K562 (cell line): Measurements from ENCODE around the gene TSPAN18. TPM values are rescaled to one million over a fixed set of nuclear protein-coding genes. Genes with fewer than 3 reads are reported as not detected.

Experiments
- ARID1B ChIP-seq: fragments of 450-650 bp; IDR thresholded peaks from 2 replicates; pipeline ENCODE4 v1.6.1; 2016; ENCODE audit warnings: antibody characterized with exemption, mild to moderate bottlenecking, inconsistent platforms
- CXXC5 ChIP-seq: fragments of 250-450 bp; sonication (Bioruptor Pico); IDR thresholded peaks from 2 replicates; pipeline ENCODE4 v1.8.0; 2022; ENCODE audit warnings: inconsistent platforms, mild to moderate bottlenecking, moderate library complexity
- HNRNPL ChIP-seq: fragments of 200-400 bp; formaldehyde crosslinking; IDR thresholded peaks from 2 replicates; pipeline ENCODE4 v1.6.1; 2017; ENCODE audit warnings: low read depth, mild to moderate bottlenecking, low read length
- KLF6 ChIP-seq: fragments of 250-450 bp; sonication (Bioruptor Pico); IDR thresholded peaks from 2 replicates; pipeline ENCODE4 v1.4.0; 2020; ENCODE audit warnings: mild to moderate bottlenecking, moderate library complexity, borderline replicate concordance
- POLR3G ChIP-seq: IDR thresholded peaks from 2 replicates; pipeline ENCODE4 v1.6.1; 2011; ENCODE audit not compliant: insufficient read length, insufficient replicate concordance; ENCODE audit errors: extremely low read depth
- SIN3A ChIP-seq, 2 experiments: fragments of 150-350 bp in 1 of 2; IDR thresholded peaks; 2 replicates each; pipeline ENCODE4 v1.6.1; 2011 to 2016; ENCODE audit warnings: borderline replicate concordance in 2 of 2, low read depth in 2 of 2, low read length in 2 of 2, mild to moderate bottlenecking in 2 of 2, moderate library complexity in 2 of 2; ENCODE audit not compliant: control insufficient read depth in 1 of 2
- TEAD4 ChIP-seq, 2 experiments: sonication (generic) in 1 of 2; formaldehyde crosslinking in 1 of 2; IDR thresholded peaks; 2 replicates each; pipeline versions ENCODE4 v1.6.1 to v1.8.0; 2012 to 2022; ENCODE audit warnings: borderline replicate concordance in 1 of 2, inconsistent platforms in 1 of 2, low read length in 1 of 2, mild to moderate bottlenecking in 1 of 2, missing genetic modification reagents in 1 of 2
- ZNF143 ChIP-seq: sonication (generic); formaldehyde crosslinking; IDR thresholded peaks from 2 replicates; pipeline ENCODE4 v1.9.0; 2022; ENCODE audit warnings: mild to moderate bottlenecking, missing genetic modification reagents
- polyA plus RNA-seq, 8 experiments: library from polyadenylated mRNA; depleted of rRNA in 4 of 8; stranded (reverse) in 5 of 8; unstranded in 3 of 8; fragments of >200 nt; fragmentation: Nextera tagmentation in 2 of 8; fragmentation: Illumina TruSeq in 1 of 8; extraction: Ambion mirVana in 2 of 8; extraction: Trizol in 1 of 8; gene quantifications; 2 replicates each; pipeline versions ENCODE4 v1.2.1 to v1.2.3, GENCODE V29; 2011 to 2014; ENCODE audit warnings: inconsistent platforms in 1 of 8, missing spikeins in 1 of 8
- total RNA-seq, 7 experiments: library from RNA; depleted of rRNA in 6 of 7; stranded (reverse); fragments of >200 nt in 6 of 7; fragmentation: Illumina TruSeq in 2 of 7; extraction: Trizol in 2 of 7; gene quantifications; 2 replicates each; pipeline versions ENCODE4 v1.2.1 to v1.2.3, GENCODE V29; 2011 to 2021; ENCODE audit warnings: low replicate concordance in 1 of 7
- TF ChIP-seq, protein P1 (sequence below): fragments of 450-650 bp; IDR thresholded peaks from 2 replicates; pipeline ENCODE4 v1.6.1; 2016; ENCODE audit warnings: mild to moderate bottlenecking, moderate library complexity
- TF ChIP-seq, protein P2 (sequence below): fragments of 250-450 bp; sonication (Bioruptor Pico); IDR thresholded peaks from 2 replicates; pipeline ENCODE4 v1.6.1; 2021; ENCODE audit warnings: mild to moderate bottlenecking
- TF ChIP-seq, protein P3 (sequence below): fragments of 250-450 bp; sonication (Bioruptor Pico); IDR thresholded peaks from 2 replicates; pipeline ENCODE4 v1.8.0; 2022; ENCODE audit warnings: inconsistent platforms
- TF ChIP-seq, protein P4 (sequence below): sonication (generic); formaldehyde crosslinking; IDR thresholded peaks from 2 replicates; pipeline ENCODE4 v1.8.1; 2023; ENCODE audit warnings: mild to moderate bottlenecking, missing genetic modification reagents

The TSPAN18 gene
- total and polyA plus RNA-seq, 9 of the 15 experiments (the other 6 are each of a cell fraction or from before 2014, with no cell fraction given): 0.17 to 0.35 (median 0.22) TPM; not detected in 4

DNA sequence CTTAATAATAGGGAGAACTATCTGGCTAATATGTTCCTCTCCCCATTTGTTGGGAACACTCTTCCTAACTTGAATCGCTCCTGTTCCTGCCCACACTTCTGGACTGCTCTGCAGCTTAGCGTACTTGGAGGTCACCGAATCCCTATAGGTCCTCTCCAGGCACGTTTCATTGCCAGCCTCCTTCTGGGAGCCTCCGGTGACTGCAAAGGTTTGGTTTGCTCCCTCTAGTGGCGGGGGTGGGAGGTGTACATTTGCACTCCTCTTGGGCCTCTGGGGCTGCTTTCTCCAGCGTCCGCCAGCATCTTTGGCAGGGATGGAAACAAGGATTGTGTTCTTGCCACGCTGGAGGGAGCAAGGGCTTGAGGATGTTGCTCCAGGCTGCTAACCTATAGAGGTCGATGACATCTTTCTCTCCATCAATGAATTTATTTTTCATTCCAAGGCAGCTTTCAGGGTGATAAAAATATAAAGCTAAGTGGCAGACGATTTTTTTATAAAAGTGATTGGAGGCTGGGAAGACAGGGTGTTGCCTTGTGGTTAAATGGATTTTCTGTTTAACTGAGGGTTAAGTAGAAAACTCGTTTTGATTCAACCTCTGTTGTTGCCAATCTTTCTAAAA, 48.7 kb downstream of the TSPAN18 start (continued):
- TF ChIP-seq ZNF143 (CRISPR knock-in tag): no peak
- no peak for TF ChIP-seq ARID1B
- TF ChIP-seq, protein P1, sequence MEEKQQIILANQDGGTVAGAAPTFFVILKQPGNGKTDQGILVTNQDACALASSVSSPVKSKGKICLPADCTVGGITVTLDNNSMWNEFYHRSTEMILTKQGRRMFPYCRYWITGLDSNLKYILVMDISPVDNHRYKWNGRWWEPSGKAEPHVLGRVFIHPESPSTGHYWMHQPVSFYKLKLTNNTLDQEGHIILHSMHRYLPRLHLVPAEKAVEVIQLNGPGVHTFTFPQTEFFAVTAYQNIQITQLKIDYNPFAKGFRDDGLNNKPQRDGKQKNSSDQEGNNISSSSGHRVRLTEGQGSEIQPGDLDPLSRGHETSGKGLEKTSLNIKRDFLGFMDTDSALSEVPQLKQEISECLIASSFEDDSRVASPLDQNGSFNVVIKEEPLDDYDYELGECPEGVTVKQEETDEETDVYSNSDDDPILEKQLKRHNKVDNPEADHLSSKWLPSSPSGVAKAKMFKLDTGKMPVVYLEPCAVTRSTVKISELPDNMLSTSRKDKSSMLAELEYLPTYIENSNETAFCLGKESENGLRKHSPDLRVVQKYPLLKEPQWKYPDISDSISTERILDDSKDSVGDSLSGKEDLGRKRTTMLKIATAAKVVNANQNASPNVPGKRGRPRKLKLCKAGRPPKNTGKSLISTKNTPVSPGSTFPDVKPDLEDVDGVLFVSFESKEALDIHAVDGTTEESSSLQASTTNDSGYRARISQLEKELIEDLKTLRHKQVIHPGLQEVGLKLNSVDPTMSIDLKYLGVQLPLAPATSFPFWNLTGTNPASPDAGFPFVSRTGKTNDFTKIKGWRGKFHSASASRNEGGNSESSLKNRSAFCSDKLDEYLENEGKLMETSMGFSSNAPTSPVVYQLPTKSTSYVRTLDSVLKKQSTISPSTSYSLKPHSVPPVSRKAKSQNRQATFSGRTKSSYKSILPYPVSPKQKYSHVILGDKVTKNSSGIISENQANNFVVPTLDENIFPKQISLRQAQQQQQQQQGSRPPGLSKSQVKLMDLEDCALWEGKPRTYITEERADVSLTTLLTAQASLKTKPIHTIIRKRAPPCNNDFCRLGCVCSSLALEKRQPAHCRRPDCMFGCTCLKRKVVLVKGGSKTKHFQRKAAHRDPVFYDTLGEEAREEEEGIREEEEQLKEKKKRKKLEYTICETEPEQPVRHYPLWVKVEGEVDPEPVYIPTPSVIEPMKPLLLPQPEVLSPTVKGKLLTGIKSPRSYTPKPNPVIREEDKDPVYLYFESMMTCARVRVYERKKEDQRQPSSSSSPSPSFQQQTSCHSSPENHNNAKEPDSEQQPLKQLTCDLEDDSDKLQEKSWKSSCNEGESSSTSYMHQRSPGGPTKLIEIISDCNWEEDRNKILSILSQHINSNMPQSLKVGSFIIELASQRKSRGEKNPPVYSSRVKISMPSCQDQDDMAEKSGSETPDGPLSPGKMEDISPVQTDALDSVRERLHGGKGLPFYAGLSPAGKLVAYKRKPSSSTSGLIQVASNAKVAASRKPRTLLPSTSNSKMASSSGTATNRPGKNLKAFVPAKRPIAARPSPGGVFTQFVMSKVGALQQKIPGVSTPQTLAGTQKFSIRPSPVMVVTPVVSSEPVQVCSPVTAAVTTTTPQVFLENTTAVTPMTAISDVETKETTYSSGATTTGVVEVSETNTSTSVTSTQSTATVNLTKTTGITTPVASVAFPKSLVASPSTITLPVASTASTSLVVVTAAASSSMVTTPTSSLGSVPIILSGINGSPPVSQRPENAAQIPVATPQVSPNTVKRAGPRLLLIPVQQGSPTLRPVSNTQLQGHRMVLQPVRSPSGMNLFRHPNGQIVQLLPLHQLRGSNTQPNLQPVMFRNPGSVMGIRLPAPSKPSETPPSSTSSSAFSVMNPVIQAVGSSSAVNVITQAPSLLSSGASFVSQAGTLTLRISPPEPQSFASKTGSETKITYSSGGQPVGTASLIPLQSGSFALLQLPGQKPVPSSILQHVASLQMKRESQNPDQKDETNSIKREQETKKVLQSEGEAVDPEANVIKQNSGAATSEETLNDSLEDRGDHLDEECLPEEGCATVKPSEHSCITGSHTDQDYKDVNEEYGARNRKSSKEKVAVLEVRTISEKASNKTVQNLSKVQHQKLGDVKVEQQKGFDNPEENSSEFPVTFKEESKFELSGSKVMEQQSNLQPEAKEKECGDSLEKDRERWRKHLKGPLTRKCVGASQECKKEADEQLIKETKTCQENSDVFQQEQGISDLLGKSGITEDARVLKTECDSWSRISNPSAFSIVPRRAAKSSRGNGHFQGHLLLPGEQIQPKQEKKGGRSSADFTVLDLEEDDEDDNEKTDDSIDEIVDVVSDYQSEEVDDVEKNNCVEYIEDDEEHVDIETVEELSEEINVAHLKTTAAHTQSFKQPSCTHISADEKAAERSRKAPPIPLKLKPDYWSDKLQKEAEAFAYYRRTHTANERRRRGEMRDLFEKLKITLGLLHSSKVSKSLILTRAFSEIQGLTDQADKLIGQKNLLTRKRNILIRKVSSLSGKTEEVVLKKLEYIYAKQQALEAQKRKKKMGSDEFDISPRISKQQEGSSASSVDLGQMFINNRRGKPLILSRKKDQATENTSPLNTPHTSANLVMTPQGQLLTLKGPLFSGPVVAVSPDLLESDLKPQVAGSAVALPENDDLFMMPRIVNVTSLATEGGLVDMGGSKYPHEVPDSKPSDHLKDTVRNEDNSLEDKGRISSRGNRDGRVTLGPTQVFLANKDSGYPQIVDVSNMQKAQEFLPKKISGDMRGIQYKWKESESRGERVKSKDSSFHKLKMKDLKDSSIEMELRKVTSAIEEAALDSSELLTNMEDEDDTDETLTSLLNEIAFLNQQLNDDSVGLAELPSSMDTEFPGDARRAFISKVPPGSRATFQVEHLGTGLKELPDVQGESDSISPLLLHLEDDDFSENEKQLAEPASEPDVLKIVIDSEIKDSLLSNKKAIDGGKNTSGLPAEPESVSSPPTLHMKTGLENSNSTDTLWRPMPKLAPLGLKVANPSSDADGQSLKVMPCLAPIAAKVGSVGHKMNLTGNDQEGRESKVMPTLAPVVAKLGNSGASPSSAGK: no peak
- no peak; the same call in 1 of the 2 replicates for TF ChIP-seq CXXC5 (CRISPR knock-in tag)
- TF ChIP-seq, protein P2, sequence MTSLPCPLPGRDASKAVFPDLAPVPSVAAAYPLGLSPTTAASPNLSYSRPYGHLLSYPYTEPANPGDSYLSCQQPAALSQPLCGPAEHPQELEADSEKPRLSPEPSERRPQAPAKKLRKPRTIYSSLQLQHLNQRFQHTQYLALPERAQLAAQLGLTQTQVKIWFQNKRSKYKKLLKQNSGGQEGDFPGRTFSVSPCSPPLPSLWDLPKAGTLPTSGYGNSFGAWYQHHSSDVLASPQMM: no peak
- TF ChIP-seq, protein P3, sequence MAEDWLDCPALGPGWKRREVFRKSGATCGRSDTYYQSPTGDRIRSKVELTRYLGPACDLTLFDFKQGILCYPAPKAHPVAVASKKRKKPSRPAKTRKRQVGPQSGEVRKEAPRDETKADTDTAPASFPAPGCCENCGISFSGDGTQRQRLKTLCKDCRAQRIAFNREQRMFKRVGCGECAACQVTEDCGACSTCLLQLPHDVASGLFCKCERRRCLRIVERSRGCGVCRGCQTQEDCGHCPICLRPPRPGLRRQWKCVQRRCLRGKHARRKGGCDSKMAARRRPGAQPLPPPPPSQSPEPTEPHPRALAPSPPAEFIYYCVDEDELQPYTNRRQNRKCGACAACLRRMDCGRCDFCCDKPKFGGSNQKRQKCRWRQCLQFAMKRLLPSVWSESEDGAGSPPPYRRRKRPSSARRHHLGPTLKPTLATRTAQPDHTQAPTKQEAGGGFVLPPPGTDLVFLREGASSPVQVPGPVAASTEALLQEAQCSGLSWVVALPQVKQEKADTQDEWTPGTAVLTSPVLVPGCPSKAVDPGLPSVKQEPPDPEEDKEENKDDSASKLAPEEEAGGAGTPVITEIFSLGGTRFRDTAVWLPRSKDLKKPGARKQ (CRISPR knock-in tag): no peak
- TF ChIP-seq TEAD4 (IDR thresholded peaks at IDR 0.05; ENCODE audit: low read length): no peak
- no peak for TF ChIP-seq TEAD4 (CRISPR knock-in tag; IDR thresholded peaks at IDR 0.05; ENCODE audit: borderline replicate concordance)
- TF ChIP-seq, protein P4, sequence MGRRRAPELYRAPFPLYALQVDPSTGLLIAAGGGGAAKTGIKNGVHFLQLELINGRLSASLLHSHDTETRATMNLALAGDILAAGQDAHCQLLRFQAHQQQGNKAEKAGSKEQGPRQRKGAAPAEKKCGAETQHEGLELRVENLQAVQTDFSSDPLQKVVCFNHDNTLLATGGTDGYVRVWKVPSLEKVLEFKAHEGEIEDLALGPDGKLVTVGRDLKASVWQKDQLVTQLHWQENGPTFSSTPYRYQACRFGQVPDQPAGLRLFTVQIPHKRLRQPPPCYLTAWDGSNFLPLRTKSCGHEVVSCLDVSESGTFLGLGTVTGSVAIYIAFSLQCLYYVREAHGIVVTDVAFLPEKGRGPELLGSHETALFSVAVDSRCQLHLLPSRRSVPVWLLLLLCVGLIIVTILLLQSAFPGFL: no peak
- TF ChIP-seq SIN3A (IDR thresholded peaks at IDR 0.05; ENCODE audit: borderline replicate concordance in 2 of 2, control insufficient read depth in 1 of 2, low read depth in 2 of 2, low read length in 2 of 2): no peak
- no peak for TF ChIP-seq HNRNPL
- no peak for TF ChIP-seq POLR3G
- TF ChIP-seq KLF6 (CRISPR knock-in tag): no peak
